Left kidney (tissue), 2 donors: ENCODE results near the gene SATB2. TPM values are rescaled to one million over a fixed set of nuclear protein-coding genes. Genes with fewer than 3 reads are reported as not detected.

ENCODE experiments used
- DNase-seq: peaks from one replicate; pipeline ENCODE4 v3.0.0-alpha.2; 2013
- polyA plus RNA-seq: library from polyadenylated mRNA; unstranded; fragments of 120-200 nt; gene quantifications from one replicate; pipeline ENCODE4 v1.2.1, GENCODE V29; 2013; ENCODE audit not compliant: insufficient read length

SATB2 gene
- polyA plus RNA-seq, 1 donor = 18.7 TPM

DNA sequence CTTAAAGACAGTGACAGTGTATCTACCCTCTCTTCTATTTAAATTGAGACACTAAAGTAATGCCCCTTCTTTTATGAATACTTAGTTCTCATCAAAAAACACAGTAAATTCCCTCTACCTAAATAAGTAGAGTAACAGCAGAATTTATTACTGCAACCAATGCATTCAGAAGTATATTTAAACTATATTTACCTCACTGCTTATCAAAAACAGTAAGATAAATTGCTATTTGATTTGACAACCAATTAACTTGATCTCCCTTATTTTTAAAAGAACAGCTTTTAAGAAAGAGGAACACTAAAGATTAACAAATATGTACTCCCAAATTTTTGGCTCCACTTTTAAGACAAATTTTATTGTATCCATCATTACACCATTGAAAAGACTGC lies 4.8 kb downstream of the SATB2 start:
- no peak for DNase-seq

DNA sequence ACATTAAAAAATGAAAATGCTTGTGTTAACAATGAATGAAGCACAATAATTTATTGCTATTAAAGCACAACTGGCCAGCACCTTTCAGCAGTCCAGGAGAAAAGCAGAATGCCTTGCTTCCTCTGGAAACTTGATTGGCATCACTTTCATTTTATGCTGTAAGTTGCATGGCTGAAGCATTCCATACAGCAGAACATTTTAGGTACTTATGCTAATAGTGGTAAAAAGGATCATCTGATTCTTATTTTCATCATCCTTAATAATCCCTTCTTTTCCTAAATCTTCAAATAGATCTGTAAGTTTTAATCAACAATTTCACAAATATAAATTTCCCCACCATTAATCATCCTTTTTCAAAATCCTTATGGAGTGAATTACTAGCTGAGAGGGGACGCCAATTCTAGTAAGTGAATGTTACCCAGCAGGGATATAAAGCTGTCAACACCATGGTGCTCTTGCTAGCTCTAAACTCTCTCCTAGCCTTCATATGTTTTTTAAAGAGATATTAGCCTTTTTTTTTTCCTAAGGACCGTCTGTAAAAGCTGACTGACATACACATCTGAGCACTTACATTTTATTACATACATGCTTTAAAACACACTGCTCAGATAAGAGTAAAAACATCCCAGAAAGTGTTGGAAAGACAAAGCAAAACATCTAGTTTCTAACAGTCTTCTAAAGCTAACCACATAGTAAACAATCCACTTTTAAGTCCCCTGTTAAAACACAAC lies 5.3 kb downstream of the SATB2 start:
- no peak for DNase-seq

DNA sequence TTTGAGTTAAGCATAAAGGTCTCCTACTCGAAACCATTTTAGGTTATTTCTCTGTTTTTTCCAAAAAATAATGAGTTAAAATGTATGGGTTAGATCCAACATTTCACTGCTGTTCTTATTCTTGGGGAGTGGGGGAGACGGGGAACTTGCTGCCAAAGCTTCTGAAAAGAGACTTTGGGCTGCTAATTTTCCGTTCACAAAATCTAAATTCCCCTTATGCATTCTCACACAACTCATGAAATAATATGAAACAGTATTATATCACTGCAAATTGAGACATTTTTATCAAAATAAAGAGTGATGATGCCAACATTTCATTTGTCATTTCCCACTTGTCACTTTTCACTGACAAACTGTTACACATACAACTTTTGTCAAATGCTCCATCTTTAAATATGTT lies 7.8 kb downstream of the SATB2 start:
- no peak for DNase-seq

DNA sequence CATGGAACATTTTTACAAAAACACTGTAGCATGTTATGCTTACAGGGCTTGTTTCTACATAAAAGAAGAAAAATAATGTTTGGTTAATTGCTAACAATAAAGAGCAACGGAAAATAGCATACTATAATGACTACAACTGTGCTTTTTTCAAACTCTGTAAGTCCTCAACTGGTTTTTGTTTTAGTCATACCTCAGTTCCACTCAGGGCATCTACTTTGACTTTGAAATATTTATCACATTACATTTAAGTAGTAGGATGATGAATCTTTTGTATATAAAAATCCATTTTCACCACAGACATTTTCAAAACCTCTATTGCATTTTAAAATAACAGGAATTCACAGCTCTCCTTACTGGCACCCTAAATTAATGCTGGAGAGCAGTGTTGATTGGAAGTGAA lies 8.3 kb downstream of the SATB2 start:
- DNase-seq = no peak

DNA sequence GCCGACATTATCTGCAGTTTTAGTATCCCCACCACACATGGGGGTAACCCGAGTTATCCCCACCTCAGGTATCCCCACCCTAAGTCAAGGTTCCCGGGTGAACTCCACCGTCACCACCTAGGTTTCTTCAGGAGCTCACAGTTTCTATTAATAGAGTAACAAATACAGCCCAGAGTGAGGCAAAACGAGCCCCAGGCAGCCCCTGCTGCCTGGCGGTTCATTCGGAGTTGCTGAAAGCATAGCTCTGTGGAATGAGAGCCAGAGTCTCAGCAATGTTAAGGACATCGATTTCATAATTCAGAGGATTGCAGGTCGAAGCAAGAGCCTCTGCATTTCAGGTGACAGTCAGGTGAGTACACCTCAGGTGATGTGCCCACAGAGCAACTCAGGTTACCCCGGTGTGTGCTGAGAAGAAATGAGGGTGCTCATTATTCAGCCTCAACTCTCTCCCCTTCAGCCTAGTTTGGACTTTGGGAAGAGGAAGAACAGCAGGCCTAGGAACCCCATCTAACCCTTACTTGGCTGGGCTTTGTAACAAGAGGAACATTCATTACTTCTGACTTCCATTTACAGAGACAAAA lies 10.7 kb downstream of the SATB2 start:
- DNase-seq = no peak

DNA sequence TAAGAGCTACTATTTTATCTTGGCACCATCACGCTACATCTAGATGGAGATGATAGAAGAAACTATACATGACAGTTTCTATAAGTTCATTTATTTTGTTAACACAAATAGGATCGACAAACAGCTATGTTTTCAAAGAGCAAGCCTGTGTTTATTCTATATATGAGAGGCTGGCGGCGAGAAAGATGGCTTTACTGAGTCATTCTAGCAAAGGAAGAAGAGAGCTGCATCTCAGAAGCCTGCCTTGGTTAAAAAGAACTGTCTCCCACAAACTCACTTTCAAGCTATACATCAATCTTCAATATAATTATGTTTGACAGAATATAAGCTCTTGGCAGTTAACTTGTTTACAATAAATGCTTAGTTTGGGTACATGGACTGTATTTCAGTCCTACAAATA lies 13.0 kb downstream of the SATB2 start:
- no peak for DNase-seq

DNA sequence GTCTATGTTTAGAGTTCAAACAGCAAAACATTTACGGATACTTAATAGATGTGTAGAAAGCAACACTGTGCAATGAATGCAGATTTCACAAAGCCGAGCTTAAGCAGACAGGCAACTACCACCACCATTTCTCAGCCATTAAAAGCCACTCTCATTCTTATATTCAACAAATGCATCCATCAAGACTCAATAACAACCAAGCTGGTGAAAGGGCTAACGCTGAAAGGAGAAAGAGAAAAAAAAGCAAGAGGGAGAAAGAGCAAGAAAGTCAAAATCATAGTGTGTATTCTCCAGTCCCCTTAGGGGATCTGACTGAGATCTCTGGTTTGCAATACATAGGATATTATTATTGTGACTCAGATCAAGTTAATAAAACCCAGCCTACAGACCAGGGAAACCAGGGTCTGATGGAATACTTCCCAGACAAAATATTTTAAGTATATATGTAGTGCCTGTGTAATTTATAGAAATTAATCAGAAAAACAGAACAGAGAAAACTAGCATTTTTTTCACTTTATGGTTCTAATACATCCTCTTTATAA lies 14.1 kb downstream of the SATB2 start:
- no peak for DNase-seq

DNA sequence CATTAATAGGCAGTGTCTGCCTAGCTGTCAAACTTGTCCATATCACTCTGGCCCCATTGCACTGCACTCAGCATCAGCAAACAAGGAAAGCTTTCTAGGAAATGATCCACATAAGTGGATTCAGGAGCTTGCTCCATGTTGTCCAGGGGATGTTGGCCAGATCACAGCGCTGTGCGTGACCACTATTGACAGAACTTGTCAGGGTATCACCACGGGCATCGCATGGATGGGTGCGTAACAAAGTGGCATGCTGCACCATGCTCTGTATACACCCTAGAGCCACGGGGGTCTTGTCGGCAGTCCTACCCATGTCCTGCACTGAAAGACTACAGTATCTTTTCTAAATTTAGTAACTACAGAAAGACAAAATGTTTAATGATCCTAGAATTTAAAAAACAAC lies 15.6 kb downstream of the SATB2 start:
- DNase-seq = no peak

DNA sequence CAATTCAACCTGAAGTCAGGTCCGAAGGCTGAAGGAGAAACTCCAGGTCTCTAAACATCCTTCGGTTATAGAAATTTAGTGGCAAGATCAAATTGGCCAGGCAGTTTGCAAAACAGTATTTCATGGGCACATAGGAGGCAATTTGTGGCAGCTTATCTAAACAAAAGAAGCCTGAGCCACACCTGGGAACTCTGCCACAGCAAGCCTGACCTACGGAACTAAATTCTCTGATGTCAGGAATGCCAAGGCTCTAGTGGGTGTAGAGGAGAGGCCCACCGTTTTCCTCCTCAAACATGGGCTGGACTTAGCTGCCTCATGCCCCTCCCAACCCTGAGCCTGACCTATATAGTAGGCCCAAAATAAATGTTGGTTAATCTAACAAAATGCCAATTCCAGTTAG lies 16.0 kb downstream of the SATB2 start:
- DNase-seq = no peak

DNA sequence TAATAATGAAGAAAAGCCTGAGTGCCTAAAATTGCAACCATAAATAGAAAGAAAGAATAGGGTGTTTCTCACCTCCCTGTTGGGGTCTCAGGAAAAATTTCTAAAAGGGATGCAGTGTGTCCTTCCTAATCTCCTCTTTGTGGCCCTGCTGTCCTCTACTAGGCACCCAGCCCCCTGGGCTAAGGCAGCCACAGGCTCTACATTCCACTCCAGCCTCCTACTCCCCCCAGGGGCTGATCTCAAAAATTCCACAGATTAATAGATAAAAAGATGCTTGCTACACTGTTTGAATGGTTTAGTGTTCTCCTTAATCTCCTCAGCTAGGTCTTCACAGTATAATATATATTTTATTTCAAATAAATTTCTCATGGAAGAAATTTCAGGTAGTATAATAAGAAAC lies 17.6 kb downstream of the SATB2 start:
- no peak for DNase-seq

DNA sequence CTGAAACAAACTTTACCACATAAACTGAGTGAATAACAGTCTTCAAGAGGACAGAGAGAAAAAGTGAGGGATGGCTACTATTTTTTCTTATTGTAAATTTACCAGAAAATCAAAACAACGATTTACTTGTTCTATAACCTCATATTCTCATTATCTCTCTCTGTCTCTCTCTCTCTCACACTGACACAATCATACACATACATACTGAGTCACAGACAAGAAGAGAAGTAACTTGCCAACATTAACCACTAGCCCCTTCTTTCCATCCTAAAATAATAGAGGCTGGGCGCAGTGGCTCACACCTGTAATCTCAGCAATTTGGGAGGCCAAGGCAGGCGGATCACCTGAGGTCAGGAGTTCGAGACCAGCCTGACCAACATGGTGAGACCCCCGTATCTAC lies 18.2 kb downstream of the SATB2 start:
- no peak for DNase-seq

DNA sequence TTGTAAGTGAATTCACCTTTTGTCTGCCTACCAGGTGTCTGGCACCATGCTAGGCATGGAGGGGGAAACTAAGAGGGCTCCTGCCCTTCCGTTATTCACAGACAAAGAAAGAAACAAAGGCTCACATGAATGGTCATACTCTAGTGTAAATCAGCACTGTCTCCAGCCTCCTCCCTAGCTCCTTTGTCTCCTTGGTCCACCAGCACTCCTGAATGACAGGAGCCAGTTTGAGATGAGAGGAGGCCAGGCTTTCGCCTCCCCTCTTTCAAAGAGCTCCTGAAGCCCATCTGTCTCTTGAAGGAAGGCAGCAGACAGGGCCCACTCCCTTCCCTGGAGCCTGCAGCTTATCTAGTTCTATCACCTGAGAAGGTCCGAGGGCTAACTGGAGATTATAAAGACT lies 18.7 kb downstream of the SATB2 start:
- DNase-seq = no peak

DNA sequence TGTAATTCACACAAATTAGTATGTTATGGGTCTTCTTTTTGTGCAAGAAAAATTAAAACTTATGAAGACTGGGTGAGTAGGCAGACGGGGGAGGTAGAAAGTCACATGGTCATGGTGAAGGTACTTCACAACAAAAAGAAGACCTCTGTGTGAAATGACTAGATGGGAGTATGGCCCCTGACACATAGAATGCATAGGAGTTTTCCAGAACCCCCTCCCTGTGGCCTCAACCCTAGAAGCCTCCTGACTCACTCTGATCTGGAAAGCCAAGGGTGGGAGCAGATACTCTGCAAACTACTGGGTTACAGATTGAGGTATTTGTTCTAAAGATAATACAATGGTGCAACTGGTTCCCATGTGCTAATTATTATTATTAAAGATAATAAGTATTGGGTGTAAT lies 23.2 kb downstream of the SATB2 start:
- DNase-seq = no peak

DNA sequence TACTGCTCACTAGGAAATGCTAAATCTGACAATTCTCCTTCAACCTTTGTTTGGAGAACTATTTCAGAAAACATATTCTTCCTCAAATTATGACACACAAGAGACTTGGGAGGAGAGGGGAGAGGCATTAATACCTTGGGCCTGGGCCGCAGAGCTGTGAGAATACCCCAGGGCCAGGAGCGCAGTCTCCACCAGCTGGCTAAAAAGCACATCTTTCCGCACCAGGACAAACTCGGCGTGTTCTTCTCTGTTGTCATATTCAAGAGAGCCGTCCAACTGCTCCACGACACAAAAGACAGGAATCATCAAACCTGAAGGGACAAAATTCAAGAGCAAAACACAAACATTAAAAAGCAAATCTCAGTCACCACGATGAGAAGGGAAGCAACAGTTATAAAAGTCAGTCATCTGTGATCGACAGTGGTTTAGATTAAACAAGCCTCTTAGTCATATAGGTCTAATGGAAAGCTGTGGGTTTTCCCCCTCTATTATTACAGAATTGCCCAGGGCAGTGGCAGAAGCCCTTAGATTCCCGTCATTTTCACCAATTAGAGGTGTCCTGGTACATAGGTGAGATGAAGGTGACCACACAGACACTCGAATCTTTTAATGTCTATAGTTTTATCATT lies 24.4 kb downstream of the SATB2 start:
- DNase-seq = no peak

DNA sequence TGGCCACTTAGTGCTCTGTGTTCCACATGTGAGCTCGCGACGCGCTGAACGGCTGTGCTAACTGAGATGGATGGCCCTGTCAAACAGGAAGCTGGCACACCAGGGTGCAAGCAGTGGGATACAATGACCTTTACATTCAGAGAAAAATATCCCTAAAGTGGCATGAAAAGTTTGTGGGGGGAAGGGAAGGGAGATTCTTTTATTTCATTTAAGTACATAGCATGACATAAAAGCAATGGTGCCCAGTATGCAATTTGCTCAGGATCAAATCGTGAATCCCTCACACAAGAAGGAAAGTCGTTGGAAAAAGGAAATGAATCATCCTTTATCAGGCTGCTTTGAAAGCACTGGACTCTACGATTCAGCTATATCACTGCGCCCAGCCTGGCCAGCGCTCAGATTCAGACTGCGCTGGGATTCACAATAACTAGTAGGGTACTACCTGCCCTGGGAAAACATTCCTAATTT lies 26.0 kb downstream of the SATB2 start:
- DNase-seq = no peak

DNA sequence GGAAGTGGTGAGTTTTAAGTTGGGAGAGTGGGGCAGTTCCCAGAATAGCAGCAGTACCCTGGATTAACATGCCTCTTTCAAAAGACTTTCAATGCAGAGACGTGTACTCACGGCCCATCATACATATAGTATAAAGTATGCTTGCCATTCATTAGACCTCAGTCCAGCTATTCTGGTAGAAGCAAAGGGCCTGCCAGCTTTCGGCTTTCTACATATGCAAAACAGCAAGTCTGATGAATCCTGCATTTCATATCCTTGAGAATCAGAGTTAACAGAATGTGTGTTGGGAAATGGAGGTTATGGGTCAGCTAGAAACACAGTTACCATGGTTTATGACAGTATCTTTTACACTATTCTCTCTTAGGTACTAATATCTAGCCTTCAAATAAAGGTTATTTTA lies 27.5 kb downstream of the SATB2 start:
- DNase-seq = no peak

DNA sequence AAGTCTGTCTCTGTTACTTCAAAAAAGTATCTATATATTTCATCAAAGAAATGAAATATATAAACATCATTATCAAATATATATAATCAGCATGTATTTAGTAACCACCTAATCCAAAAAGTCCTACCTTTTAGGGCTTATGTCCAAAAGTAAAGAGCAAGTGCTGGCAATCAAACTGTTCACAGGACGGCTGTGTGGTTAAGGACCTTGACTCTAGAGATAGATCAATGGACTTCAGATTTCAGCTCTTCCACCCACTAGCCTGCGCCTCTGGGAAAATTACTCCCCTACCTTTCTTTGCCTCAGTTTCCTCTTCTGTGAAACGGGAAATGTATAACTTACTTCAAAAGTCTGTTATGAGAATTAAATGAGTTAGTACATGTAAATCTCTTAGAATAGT lies 29.4 kb downstream of the SATB2 start:
- no peak for DNase-seq

DNA sequence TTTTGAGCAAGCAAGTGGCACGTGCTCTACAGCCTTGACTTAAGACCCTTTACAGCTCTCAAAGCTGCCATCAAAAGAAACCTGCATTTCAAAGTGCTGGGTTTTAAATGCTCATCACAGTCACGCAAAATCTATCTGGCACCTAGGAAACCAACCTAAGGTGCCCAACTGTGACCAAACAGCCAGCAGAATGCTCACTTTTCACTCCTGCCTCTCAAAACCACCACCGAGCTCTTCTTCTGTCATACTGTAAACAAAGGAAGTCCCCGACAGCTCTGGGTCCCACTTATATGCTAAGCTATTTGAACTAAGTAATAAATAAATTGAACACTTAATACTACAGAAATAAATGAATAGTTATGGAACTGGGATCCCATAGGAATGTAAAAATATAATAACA lies 33.6 kb downstream of the SATB2 start:
- no peak for DNase-seq

DNA sequence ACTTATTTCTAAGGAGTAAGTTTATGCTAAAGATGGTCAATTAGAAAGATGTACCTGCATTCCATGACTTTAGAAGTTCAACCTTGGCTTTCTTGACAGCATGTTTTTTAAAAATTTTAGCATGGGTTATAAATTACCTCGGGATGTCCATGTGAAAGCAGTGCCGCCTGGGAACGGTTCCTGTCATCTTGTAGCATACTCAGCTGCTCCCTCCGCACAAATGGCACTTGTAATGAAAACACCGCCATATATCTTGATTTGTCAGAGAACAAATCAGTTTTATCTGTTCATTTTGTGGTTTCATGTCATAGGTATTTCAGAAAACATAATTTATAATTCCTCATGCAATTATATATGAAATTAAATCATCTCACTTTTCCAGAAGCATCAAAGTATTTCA lies 38.3 kb downstream of the SATB2 start:
- no peak for DNase-seq

DNA sequence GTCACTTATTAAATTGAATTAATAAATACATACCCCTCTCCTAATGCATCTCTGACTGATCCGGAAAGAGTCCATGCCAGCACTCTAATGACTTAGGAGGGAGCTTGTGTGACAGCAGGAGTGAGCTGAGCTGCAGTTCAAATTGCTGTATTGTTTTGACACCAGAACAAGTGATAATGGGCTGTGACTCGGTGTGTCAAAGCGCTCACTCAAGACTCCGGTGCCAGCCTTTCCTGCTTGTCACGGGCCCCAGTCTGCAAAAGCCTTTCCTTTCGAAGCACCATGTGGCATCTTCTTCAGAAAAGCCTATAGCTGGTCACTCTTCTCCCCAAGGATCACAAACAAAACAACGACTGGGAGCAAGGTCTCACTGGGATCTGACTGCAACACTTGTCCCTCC lies 43.3 kb downstream of the SATB2 start:
- no peak for DNase-seq

DNA sequence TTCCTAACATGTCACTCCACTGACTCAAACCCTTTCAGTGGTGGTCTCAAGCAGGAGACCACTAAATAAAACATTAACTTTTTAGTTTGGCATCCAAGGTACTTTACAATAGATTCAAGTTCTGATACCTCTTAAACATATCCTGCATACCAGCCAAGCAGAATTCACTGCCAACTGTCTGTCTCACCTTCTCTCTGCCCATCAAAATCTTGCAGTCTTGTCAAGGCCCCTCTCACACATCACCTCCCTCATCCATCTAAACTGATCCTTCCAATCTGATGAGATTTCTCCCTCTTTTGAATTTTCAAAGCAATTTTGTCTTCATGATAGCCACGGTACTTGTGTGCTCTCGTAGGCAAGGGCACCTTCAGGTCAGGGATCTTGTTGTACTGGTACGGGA lies 43.7 kb downstream of the SATB2 start:
- no peak for DNase-seq

DNA sequence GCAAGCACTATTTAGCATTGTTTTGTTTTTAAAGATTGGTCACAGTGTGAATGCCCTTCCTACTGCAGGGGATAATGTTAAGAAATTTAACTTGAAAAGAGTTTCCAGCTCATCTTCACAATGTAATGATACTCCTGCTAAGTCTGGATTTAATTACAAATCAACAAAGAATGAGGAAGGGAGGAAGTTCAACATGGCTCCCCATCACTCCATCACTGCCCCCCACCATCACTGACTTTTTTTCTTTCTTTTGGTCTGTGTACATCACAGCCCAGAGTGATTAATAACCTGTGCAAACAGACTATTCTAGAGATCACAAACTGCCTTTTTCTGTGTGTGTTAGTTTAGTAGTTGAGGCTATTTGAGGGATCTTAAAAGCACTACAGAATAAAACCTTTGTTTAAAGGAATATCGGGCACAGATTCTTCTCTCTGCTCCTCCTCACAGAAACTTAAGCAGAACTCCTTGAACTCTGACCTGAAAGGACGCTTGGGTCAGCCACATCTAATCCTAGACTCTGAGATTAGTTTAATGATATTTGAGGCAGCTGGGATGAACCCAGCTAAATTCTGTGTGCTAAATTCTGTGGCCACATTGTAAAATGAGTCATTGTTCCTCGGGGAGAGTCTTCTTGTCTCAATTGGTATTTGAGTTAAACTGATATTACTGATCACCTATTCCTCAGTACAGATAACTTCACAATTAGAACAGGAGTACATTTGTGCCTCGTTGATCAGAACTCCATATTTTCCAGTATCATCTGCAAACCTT lies 47.8 kb downstream of the SATB2 start:
- no peak for DNase-seq

DNA sequence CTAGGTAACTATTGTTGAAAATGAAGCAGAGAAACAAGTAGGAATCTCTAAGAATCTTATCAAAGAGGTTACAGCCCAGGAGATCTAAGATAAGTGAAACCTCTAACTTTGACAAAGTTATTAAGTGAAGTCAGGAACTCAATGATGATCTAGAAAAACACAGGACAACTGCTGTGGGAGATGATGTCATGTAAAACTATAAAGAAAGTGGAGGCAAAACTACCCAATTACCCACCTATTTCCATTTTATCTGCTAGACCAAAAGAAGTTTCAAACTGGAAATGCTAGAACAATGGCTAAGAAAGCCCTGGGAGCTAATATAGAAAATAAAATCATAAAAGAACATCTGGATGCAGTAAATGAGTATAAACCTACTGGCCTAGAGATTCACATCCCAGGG lies 50.3 kb downstream of the SATB2 start:
- DNase-seq = no peak
